Bronchial epithelial cell (primary cell): ENCODE data around the gene LGALS7B. TPM values are rescaled to one million over a fixed set of nuclear protein-coding genes. Genes with fewer than 3 reads are reported as not detected.
"Not testable (repeated sequence)": the region's sequence is repeated elsewhere in the genome, so short reads cannot be mapped to it uniquely, and the experiment has no call there.

Experiments
- DNase-seq: peaks from one replicate; pipeline ENCODE4 v3.0.0-alpha.2; 2010; ENCODE audit warnings: low read depth
- FAIRE-seq: peaks from 2 replicates; lab custom pipeline; 2011; peaks lifted over from hg19 to GRCh38; lab: Jason Lieb, UNC
- H3K27me3 ChIP-seq: 2 replicates; pipeline ENCODE4 v1.5.1; 2011; ENCODE audit warnings: low read length; ENCODE audit not compliant: control insufficient read depth, insufficient read depth
- H3K36me3 ChIP-seq: 2 replicates; pipeline ENCODE4 v1.5.1; 2011; ENCODE audit warnings: low read length; ENCODE audit not compliant: control insufficient read depth, insufficient read depth
- H3K4me3 ChIP-seq: 2 replicates; pipeline ENCODE4 v1.5.1; 2011; ENCODE audit warnings: mild to moderate bottlenecking, low read depth, low read length, control low read depth
- CTCF ChIP-seq: IDR thresholded peaks from 2 replicates; pipeline ENCODE4 v1.5.1; 2011; ENCODE audit warnings: mild to moderate bottlenecking, moderate library complexity, low read length, control low read depth, inconsistent platforms; ENCODE audit not compliant: insufficient read depth, severe bottlenecking
- total RNA-seq: library from RNA; depleted of rRNA; stranded (reverse); fragments of >200 nt; gene quantifications from 2 replicates; pipeline ENCODE4 v1.2.1, GENCODE V29; 2014

The LGALS7B gene
- total RNA-seq, 1 donor from 2014 or later: 1,636 TPM

GRCh38 chr19:38766276-38767047, 22.5 kb upstream of the LGALS7B start:
- TF ChIP-seq CTCF: no peak
- Histone ChIP-seq H3K27me3 (no peaks in the 10 kb centered on the region), H3K36me3 (no peaks in the 10 kb centered on the region), H3K4me3 (no peak overlapping the region)
- no peak for FAIRE-seq
- DNase-seq: no peak

DNA sequence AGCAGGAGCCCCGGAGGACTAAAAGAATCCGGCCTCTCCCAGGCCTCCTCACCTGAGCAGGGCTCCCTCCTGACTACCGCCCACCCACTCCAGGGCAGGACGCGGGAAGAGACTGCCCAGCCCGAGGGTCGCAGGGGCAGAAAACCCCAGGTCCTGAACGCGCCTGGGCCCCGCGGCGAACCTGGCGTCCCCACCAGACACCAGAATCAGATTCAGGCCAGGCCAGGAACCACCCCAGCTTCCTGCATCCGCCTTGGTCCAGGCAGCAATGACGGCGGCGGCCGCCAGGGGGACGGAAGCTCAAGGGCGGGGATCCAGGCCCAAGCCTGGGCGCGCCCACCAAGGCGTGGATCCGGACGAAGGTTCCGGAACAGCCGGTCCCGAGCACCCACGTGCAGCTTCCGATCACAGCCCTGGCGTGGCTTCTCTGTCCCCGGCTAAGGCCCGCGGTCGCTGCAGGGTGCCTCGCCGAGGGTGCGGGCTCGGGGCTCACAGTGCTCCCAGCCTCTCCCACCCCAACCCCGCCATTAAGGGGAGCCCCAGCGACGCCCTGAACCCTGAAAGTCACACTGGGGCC, 19.3 kb upstream of the LGALS7B start:
- H3K27me3 ChIP-seq: no peaks in the 10 kb centered on the region
- peak; percentile 68 for DNase-seq
- no peak for FAIRE-seq
- peak overlapping the region; percentile 10 for H3K4me3 ChIP-seq
- TF ChIP-seq CTCF: peak; percentile 77
- H3K36me3 ChIP-seq: no peaks in the 10 kb centered on the region

DNA sequence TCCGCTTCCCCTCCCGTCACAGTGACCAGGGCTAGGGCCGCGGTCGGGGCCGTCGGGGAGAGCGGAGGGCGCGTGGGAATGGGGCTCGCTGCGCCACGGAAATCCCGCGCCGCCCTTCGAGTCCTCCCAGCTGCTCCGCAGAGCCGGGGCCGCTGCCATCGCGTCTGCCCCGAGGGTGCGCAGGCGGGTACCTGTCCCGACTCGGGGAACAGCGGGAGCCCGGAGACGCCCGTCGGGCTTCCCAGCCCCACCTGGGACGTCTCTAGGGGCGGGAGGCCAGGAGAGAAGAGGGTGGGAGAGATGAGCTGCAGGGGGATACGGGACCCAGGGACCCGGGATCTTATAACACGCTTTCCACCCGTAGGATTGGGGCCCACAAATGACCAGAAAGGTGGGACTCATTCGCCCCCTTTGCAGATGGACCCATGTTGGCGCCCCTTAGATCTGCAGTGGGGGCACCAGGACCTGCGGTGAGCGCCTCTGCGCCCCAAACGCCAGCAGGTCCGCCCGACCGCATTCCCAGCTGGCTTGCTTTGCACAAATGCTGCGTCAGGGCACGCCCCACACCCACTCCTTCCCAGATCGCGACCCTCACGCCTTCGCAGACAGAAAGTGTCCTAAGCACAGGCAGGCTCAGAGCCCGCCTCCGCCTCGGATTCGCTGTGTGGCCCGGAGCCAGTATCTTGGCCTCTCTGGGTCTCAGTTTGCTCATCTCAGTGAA, 18.6 kb upstream of the LGALS7B start:
- DNase-seq, H3K27me3 ChIP-seq, H3K36me3 ChIP-seq: not testable (repeated sequence)
- peak; percentile 97 for FAIRE-seq
- H3K4me3 ChIP-seq: peak overlapping the region; percentile 10

DNA sequence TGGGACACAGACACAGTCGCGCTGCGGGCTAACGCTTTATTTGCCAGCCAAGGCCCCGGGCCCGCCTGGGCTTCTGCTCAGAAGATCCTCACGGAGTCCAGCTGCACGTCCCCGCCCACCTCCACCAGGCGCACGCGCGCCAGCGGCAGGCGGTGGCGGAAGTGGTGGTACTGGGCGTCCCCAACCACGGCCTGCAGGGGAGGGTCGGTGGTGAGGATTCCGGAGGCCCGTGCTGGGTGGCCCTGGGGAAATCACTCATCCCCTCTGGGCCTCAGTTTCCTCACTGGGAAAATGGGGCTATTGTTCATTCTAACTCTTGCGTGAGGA, 18.1 kb upstream of the LGALS7B start:
- H3K27me3 ChIP-seq, H3K36me3 ChIP-seq, DNase-seq, H3K4me3 ChIP-seq: not testable (repeated sequence)
- FAIRE-seq: peak; percentile 36

DNA sequence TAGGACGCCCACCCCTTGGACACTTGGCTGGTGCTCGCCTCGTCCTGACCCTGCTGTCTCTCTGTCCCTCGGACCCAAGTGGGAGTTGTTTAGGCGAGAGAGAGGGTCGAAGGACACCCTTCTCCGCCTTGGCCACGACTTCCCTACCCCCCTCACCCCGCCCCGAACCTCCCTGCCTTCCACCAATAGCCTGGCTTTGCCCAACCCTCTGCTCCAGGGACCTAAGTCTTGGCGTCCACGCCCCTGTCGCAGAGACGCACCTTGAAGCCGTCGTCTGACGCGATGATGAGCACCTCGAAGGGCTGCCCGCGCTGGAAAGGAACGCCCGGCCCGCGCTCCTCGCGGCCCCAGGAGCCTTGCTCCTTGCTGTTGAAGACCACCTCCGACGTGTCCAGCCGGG, 17.4 kb upstream of the LGALS7B start:
- not testable (repeated sequence) for H3K27me3 ChIP-seq, DNase-seq, H3K36me3 ChIP-seq, H3K4me3 ChIP-seq
- FAIRE-seq: peak; percentile 58

DNA sequence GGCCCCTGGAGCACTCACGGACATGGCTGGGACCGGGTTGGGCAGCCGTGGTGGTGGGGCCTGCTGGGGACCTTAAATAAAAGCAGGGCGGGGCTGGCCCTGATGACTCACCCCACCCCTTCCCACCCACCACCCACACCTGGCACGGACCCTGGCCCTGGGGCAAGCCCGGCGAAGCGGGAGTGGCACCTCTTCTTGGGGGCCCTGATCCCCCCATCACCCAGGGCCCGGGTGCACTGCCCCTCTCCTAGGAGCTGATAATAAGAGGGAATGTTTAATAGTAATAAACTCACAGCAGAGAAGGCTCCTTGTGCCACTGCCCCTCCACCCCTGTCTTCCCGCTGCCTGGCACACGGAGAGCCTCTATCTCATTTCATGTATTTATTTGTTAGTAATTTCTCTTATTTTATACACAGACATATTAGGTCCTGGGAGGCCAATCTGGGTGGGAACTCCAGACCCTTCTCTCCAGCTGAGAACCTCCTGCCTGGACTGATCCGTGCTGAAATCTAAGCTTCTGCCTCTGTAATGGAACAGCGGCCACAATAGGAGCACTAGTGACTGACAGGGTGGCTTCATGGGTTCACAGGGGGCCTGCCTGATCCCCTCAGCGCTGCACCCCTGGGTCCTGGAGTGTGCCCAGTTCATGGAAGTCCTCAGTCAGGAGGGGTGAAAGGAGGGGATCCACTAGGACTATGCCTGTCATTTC, 15.4 kb upstream of the LGALS7B start, which contains the start of gene LGALS7:
Gene LGALS7 (minus strand): TSS at position 49 of the 709 bp plus-strand sequence. CDS start 25 bp downstream, at position 24.
- DNase-seq: no peak
- Histone ChIP-seq H3K36me3 (no peaks in the 10 kb centered on the region), H3K4me3 (no peak within 1 kb of the TSS), H3K27me3 (no peaks in the 10 kb centered on the region)
- no peak for FAIRE-seq
- TF ChIP-seq CTCF: no peak
